Left ventricle myocardium superior (tissue), 1 donor: Measurements from ENCODE around the gene SLC12A7. TPM values are rescaled to one million over a fixed set of nuclear protein-coding genes. Genes with fewer than 3 reads are reported as not detected.
"Not testable (repeated sequence)": the region's sequence is repeated elsewhere in the genome, so short reads cannot be mapped to it uniquely, and the experiment has no call there.

Experiments used
- ATAC-seq: fragments of 200-7000 bp; cut with Tn5 transposase; one replicate; pipeline ENCODE4 v1.9.1; 2020; ENCODE audit warnings: mild to moderate bottlenecking, moderate library complexity
- DNase-seq: peaks from one replicate; pipeline ENCODE4 v3.0.0-alpha.2; 2020
- intact Hi-C: fragments of 100-400 bp; cut with micrococcal nuclease; formaldehyde crosslinking; loops from one replicate; pipeline ENCODE4 v1.11.0; 2022
- total RNA-seq: library from RNA; stranded (reverse); fragmentation: NEBNext Ultra II Directional; extraction: Animal tissue kit (Norgen Biotek cat#: 25700); gene quantifications from one replicate; pipeline ENCODE4 v1.2.1, GENCODE V29; 2021
- donor health status: DM: no; HTN: yes; CAD: no; lungs with severe emphysema.

Gene SLC12A7
- total RNA-seq, 1 donor from 2014 or later: 230 TPM

DNA sequence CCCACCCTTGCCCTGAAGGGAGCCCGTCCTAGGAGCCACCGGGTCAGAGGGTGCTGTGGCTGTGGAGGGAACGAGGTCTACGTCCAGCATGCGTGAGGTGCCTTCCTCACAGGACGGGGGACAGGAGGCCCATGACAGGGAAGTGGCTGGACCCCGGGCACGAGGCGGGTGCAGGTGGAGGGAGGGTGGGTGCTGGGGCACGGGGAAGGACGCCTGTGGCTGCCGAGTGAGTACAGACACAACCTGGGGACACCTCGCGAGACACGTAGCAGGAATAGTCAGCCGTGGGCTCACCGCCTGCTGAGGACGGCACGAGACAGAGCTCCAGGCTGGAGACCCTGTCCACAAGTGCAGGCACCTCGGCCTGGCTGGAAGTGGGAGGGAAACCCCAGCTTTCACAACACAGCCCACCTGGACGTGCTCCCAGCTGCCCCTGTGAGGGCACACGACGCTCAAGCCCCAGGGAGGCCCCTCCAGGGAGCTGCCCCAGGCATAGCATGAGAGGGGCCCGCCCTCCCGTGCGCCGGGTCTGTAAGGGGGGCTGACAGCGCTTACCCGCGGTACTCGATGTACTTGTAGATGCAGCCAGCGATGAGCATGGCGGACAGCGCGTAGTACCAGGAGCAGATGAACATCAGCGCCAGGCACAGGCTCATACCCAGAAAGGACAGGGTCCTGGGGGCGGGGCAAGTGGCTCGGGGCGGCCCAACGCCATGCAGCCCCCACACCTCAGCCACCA lies 36.9 kb downstream of the SLC12A7 start:
- intact Hi-C loops: no loop called here
- ATAC-seq: no peak

DNA sequence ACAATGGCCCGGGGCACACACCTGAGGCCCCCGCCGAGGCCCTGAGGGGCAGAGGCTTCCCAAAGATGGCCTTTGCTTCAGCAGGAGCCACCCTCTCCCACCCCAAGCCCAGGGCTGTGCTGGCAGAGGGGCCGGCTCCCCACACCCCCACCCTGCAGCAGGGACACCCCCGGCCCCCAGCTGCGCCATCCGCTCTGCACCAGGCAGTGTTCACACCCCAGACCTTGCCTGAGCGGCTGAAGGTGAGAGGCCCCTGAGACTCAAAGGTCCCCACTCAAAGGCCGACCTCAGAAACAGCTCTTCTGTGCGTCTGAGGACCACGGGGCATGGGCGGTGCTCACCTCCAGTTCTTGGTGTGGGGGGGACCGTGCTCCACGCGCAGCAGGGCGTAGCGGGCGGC lies 37.6 kb downstream of the SLC12A7 start:
- intact Hi-C loops: no loop called here
- ATAC-seq (no peak), DNase-seq (no peak)

More for the DNA sequence above, 36.9 kb downstream of the SLC12A7 start:
- no peak for DNase-seq

DNA sequence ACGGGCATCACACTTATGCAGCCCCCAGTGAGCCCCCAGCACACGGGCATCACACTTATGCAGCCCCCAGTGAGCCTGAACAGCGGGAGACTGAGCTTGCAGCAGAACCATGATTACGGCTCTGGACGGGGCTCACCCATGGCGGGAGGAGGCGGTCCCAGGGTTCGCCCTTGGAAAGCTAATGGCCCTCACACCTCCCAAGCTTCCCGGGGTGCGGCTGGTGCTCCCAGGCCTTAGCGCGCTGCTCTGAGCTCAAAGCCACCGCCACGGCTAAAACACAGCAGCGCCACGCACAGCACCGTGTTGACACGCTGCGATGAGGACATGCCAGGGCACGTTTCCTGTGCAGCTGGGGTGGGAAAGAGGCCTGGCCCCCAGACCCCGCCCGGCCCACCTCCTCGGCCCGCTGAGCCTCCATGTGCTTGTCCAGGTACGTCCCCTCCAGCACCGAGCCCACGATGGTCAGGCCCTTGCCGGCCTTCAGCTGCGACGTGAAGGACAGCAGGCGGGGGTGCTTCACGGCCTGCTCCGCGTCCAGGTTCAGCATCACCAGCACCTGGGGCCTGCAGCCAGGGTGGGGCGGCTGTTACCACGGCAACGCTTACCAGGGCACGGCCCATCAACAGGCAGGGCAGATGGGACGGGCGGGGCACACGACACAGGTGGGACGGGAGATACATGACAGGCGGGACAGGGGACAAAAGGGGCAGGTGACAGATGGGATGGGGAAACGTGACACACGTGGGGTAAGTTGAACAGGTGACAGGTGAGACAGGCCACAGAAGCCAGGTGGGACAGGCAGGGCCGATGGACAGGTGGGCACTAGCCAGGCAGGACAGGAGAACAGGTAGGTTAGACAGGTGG lies 38.4 kb downstream of the SLC12A7 start:
- ATAC-seq (no peak), DNase-seq (no peak)
- intact Hi-C loops: no loop called here

DNA sequence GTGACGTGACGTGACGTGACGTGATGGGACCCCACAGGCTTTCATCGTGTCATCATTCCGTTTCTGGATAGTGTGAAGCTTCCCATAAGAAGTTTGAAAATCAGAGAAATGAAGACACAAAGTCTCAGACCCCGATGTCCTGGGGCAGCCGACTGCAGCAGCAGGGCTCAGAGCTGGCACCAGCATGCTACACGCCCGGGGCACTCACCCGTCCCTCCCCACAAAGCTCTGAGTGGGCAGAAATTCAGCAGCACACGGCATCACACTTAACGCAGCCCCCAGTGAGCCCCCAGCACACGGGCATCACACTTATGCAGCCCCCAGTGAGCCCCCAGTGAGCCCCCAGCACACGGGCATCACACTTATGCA lies 42.2 kb downstream of the SLC12A7 start:
- no peak for ATAC-seq
- no peak for DNase-seq
- intact Hi-C loops: no loop called here

DNA sequence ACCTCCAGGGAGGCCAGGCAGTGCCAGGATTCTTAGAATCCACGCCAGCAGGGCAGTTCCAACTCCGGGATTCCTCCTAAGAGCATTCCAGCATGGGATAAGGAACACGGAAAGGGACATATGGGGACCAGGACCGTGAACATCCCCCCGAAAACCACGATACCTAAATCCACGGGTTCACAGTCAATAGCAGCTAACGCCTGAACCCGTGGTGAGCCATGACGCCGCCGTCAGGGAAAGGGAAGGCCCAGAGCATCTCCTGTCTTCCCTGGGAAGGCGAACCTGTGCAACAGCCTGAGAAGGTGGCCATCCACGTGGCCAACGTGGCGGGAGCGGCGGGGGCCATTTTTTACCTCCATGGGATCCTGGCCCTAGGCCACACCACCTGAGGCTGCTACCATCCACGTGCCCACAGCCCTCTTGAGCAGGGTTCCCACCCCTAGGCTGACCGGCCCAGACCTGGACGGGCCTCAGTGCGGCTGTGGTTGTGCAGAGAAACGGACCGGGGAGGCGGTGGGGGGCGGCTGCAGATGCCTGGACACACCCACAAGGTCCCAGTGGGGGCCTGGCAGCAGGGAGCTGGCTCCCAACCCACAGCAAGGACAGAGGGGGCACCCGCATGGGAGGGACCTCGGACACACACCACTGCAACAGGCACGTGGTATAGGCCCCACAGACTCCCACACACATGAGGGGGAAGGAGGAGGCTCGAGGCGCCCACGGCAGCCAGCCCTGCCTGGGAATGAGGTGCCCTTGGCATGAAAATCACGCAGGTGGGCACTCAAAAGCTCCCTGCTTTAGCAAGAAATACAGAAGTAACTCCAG lies 42.8 kb downstream of the SLC12A7 start:
- ATAC-seq (peak; percentile 17), DNase-seq (peak; percentile 27)
- intact Hi-C loops: no loop called here

DNA sequence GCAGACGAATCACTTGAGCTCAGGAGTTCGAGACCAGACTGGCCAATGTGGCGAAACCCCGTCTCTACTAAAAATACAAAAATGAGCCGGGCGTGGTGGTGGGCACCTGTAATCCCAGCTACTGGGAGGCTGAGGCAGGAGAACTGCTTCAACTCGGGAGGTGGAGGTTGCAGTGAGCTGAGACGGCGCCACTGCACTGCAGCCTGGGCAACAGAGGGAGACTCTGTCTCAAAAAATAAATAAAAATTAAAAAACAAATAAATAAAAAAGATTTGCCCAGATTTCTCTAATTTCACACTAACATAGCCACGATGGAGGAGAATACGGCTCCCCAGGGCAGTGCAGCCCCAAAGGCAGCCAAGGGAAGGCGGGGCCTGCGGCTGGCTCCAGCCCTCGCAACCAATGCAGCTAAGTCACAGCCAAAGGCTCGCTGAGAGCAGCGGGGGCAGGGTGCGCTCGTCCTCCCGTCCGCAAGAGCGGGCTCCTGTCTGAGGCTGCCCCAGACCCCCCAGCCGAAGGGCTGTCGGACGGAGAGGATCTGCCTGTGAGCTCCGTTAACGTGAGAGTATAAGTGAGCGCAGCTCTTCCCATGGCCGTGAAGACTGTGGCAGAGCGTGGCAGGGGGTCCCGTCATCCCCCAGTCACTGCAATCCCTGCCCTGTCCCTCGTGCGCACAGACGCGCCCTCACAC lies 43.5 kb downstream of the SLC12A7 start:
- ATAC-seq: peak; percentile 93
- intact Hi-C loops: no loop called here
- peak; percentile 86 for DNase-seq

DNA sequence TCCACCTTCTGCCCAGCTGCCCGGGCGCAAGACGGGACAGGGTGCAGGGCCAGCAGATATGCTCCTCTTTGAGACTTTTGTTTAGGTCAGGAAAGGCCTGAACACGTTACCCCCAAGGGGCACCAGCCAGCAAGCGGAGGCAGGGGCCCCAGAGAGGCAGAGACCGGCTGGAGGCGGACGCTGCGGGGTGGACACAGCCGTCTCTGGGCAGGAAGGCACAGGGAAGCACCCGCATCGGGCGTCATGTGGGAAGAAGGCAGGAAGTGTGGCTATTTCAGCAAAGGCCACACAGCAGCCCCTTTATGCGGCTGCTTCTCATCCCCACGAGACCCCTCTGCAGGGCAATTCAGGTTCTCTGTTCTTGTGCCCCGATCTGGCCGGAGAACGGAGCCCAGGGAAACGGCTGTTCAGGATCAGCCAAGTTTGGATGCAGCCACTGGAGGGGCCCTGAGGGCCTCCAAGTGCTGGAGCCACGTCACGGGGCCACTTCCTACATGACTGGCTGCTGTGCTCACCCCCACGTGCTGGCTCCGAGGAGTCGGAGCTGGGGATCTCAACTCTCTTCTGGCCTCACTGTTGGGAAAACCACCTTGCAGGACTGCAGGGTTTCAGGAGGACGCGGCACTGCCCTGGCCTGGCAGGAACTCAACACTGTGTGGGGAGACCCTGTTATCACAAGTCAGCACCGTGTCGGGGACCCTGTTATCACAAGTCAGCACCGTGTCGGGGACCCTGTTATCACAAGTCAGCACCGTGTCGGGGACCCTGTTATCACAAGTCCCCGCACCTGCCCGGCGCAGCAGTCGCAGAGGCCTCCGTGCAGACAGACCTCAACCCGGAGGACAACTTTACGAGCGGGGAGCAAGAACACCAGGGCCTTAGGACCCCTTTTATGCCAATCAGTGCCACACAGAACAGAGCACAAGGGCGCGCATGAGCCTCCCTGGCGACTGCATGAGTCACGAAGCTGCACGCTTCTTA lies 44.4 kb downstream of the SLC12A7 start:
- intact Hi-C loops: no loop called here
- DNase-seq (peak; percentile 51), ATAC-seq (peak; percentile 57)

DNA sequence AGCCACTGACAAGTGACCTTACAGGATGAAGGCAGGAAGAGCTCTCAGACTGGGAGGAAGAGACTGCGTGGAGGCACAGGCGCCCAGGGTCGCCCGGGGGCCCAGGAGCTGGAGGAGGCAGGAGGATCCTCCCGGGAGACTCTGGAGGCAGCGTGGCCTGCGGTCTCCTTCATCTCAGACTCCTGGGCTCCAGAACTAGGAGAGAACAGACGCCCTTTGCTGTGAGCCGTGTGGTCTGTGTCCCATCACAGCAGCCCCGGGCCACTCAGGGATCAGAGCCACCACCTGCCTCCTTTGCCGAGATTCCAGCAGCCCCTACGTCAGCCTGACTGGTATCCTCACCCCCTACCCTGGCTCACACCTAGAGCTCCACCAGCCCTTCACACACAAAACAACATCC lies 45.2 kb downstream of the SLC12A7 start:
- intact Hi-C loops: no loop called here
- DNase-seq (no peak), ATAC-seq (no peak)

DNA sequence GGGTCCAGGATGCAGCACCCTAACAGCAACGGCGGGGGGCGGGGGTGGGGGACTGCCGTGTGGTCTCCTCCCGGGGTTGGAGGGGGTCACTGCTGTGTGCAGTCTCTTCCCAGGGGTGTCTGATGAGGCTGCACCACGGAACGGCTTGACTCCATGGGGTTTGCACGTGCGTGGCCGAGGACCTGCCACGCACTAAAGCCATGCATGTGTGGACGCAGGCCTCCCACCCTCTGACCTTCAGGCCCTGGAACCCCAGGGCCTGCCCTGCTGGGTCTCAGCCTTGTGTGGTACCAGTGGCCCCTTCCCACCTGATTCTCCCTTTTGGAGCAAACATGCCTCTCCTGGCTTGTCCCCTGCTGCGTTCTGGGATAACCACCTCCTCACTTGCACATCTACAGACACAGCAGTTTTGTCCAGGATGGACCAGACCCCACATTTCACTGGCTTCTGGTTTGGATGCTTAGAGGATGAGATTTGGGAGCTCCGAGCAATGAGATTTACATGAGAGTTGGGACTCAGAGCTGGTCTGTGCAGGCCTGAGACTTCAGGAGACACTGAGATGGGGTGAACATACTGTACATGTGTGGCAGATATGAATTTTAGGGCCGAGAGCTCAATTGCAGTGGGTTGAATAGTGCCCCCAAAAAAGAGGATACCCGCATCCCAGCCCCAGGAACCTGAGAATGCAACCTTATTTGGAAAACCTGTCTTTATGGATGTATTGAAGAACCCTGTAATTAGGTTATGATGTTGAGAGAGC lies 45.8 kb downstream of the SLC12A7 start:
- intact Hi-C loops: no loop called here
- no peak for DNase-seq

DNA sequence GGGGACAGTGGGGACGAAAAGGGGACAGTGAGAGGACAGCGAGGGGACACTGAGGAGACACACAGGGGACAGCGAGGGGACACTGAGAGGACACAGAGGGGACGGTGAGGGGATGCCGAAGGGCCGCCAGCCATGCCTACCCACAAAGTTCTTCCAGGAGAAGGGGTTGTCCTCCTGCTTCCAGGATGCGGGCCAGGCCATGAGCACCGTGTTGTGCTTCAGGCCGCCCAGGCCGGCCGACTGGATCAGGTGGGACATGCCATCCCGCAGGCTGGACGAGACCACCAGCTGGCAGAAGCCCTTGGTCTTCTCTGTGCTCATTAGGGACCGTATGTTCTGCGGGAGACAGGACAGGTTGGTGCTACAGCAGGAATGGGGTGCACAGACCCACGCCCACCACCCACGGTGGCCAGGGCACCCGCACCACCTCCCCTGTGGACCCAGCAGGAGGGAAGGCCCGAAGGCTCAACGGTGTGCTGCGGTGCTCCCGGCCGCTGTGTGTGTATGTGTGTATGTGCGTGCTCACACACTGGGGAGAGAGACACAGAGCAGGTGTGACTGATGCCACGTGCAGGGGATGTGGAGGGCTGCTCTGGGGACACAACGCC lies 46.6 kb downstream of the SLC12A7 start:
- no peak for ATAC-seq
- intact Hi-C loops: no loop called here
- no peak for DNase-seq

More for the DNA sequence above, 45.8 kb downstream of the SLC12A7 start:
- ATAC-seq: no peak

DNA sequence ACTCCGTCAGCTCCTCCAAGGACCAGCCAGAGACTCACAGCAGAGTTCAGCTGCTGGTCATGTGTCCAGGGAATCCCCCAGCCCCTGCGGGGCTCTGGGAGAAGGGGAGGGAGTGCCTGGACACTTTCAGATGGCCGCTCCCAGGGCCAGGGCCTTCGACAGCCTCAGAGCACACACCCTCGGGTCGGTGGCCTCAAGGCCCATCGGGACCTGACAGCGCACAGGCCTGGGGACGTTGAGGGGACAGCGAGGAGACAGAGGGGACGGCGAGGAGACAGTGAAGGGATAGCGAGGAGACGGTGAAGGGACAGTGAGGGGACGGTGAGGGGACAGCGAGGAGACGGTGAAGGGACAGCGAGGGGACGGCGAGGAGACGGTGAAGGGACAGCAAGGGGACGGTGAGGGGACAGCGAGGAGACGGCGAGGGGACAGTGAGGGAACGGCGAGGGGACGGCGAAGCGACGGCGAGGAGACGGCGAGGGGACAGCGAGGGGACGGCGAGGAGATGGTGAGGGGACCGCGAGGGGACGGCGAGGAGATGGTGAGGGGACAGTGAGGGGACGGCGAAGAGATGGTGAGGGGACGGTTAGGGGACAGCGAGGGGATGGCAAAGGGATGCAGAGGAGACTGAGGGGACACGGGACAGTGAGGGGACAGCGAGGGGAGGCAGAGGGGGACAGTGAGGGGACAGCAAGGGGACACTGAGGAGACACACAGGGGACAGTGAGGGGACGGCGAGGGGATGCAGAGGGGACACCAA lies 47.3 kb downstream of the SLC12A7 start:
- DNase-seq (no peak), ATAC-seq (no peak)
- intact Hi-C loops: no loop called here

DNA sequence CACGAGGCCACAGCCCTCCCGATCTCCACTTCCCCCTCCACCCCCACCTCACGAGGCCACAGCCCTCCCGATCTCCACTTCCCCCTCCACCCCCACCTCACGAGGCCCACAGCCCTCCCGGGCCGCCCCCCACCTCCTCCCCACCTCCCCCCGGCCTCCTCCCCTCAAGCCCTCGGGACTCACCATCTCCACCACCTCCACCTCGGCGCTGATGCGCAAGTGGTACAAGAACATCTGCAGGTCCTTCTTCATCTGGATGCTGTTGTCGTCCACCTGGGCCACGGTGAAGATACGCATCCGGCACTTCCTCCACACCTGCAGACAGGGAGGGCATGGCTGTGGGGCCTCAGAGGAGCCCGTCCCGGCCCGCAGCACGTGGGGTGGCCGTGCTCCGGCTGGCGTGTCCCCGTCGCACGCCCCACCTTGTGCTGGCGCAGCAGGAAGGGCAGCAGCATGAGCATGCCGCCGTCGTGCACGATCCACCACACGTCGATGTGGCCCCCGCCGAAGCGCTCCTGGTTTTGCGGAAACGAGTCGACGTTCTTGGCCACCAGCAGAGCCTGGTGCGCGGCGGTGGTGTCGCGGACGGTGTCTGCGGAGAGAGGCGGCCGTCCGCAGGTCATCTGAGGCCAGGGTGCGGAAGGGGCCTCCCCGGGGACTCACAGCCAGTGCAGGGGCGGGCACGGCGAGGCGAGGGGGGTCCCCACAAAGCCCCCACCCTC lies 48.0 kb downstream of the SLC12A7 start:
- ATAC-seq (no peak), DNase-seq (peak; percentile 34)
- intact Hi-C loops: no loop called here

DNA sequence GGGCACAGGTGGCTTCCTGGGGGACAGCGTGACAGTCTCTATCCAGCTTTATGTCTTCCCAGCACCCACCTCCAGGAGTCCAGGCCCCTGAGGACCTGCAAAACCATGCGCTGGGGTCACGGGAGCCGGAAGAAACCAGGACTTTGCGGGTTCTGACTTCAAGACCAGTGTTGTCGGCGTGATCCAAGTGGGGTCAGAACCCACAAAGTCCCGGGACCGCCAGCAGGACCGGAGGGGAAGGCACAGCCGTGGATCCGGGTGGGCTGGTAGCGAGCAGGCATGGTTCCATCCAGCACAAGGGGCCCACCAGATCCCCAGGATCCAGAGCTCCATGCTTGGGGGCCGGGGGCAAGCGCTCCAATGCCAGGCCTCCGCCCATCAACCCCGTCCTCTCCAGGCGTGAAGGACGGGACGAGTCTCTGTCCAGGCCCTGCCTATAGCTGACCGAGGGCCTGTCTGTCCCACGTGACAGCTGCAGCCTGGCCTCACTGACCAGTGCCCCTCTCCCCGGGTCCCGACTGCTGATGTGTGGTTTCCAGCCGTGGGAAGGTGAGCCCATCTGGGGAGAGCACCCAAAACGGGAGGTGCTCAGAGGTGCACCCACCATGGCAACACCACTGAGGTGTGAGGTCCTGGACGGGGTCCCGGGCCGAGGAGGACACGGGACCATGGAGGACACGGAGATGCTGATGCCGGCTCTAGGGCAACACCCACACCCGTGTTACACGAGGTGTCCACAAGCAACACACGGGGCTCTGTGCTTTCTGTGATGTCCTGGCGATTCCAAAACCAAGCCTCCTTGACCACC lies 48.9 kb downstream of the SLC12A7 start:
- intact Hi-C loops: no loop called here
- no peak for DNase-seq
- ATAC-seq: no peak

DNA sequence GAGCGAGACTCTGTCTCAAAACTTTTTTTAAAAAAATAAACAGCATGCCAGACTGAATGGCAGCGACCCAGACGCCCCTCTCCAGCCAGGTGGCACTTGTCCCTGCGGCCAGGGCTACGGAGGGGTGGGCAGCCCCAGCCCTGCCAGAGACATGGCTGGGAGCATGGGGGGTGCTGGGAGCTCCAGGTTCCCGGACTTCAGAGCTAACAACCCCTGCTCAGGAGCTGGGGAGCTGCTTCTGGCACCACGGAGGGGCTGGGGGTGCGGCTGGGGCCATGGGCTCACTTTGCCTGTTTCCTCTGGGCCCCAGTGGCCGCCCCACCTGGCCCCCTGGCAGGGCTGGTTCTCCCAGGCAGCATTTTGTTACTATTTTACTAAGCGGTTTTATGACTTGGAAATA lies 49.9 kb downstream of the SLC12A7 start:
- DNase-seq: no peak
- intact Hi-C loops: no loop called here
- no peak for ATAC-seq

DNA sequence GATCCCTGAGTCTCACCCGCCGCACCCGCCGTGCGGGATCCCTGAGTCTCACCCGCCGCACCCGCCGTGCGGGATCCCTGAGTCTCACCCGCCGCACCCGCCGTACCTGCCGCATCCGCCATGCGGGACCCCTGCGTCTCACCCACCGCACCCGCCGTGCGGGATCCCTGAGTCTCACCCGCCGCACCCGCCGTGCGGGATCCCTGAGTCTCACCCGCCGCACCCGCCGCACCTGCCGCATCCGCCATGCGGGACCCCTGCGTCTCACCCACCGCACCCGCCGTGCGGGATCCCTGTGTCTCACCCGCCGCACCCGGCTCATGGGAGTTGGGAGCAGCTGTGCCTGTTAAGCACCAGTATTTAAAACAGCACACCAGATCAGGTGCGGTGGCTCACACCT lies 50.6 kb downstream of the SLC12A7 start:
- ATAC-seq, intact Hi-C loops, DNase-seq: not testable (repeated sequence)
